ENCODE results near the gene ARGFX.
A peak's percentile ranks its signal among the peaks of the same experiment; 100 is the strongest.
"Not testable (repeated sequence)": the region's sequence is repeated elsewhere in the genome, so short reads cannot be mapped to it uniquely, and the experiment has no call there.

ARGFX gene

GRCh38 chr3:121567649-121568048, at the start of gene ARGFX:
Gene ARGFX (plus strand): TSS chr3:121567949. CDS start chr3:121570714, 2,765 bp downstream.
- no peak for DNase-seq (ENCODE audit: low read depth)

- DNase-seq (ENCODE audit: low read depth) = no peak
These were observed 49.6 kb upstream of the ARGFX start for GRCh38 chr3:121517953-121518655.

GRCh38 chr3:121520510-121520909, 47.2 kb upstream of the ARGFX start:
- DNase-seq (ENCODE audit: low read depth) = no peak

GRCh38 chr3:121529308-121529707, 38.4 kb upstream of the ARGFX start:
- DNase-seq (ENCODE audit: low read depth) = no peak

GRCh38 chr3:121531269-121531668, 36.5 kb upstream of the ARGFX start:
- no peak for DNase-seq (ENCODE audit: low read depth)

GRCh38 chr3:121542924-121543323, 24.8 kb upstream of the ARGFX start:
- DNase-seq (ENCODE audit: low read depth) = no peak

- no peak for DNase-seq (ENCODE audit: low read depth)
These were observed 22.6 kb upstream of the ARGFX start for GRCh38 chr3:121545049-121545573.

GRCh38 chr3:121545574-121546455, 21.9 kb upstream of the ARGFX start, which contains the start of gene POLQ:
Gene POLQ (minus strand): TSS chr3:121545988. CDS start chr3:121545877, 111 bp downstream.
- peak; percentile 84 for DNase-seq (ENCODE audit: low read depth)

- DNase-seq (ENCODE audit: low read depth) = no peak
These were observed 15.4 kb upstream of the ARGFX start for GRCh38 chr3:121552379-121552778.

GRCh38 chr3:121552797-121553196, 15.0 kb upstream of the ARGFX start:
- no peak for DNase-seq (ENCODE audit: low read depth)

- DNase-seq (ENCODE audit: low read depth) = no peak
These were observed 10.3 kb upstream of the ARGFX start for GRCh38 chr3:121557426-121557934.

- no peak for DNase-seq (ENCODE audit: low read depth)
These were observed 5.6 kb upstream of the ARGFX start for GRCh38 chr3:121562148-121562547.

GRCh38 chr3:121566773-121567172, 976 bp upstream of the ARGFX start:
- DNase-seq (ENCODE audit: low read depth) = no peak

- no peak for DNase-seq (ENCODE audit: low read depth)
These were observed 6.7 kb downstream of the ARGFX start for GRCh38 chr3:121574449-121574848.

GRCh38 chr3:121581691-121582090, 13.9 kb downstream of the ARGFX start:
- DNase-seq (ENCODE audit: low read depth) = no peak

- no peak for DNase-seq (ENCODE audit: low read depth)
These were observed 16.7 kb downstream of the ARGFX start for GRCh38 chr3:121584418-121584817.

GRCh38 chr3:121592856-121593702, 25.3 kb downstream of the ARGFX start, which contains the start of gene FBXO40:
Gene FBXO40 (plus strand): TSS chr3:121593379. CDS start chr3:121620576, 27,197 bp downstream.
- no peak for DNase-seq (ENCODE audit: low read depth)

- not testable (repeated sequence) for DNase-seq (ENCODE audit: low read depth)
These were observed 26.1 kb downstream of the ARGFX start for GRCh38 chr3:121593806-121594205.

GRCh38 chr3:121594850-121595249, 27.1 kb downstream of the ARGFX start:
- DNase-seq (ENCODE audit: low read depth) = no peak

- DNase-seq (ENCODE audit: low read depth) = no peak
These were observed 28.1 kb downstream of the ARGFX start for GRCh38 chr3:121595765-121596406.

- no peak for DNase-seq (ENCODE audit: low read depth)
These were observed 30.8 kb downstream of the ARGFX start for GRCh38 chr3:121598564-121598963.
